Measurements from ENCODE around the gene FUOM.

- no peak for TF ChIP-seq EZH2phosphoT487 (IDR thresholded peaks at IDR 0.05)
- no peak for TF ChIP-seq CTCF (IDR thresholded peaks at IDR 0.05)
Measured at GRCh38 chr10:133381036-133381435, 23.2 kb upstream of the FUOM start.

Measured in neural progenitor cell (in vitro differentiated cells).